Measurements from ENCODE around the gene CAP1.

DNA sequence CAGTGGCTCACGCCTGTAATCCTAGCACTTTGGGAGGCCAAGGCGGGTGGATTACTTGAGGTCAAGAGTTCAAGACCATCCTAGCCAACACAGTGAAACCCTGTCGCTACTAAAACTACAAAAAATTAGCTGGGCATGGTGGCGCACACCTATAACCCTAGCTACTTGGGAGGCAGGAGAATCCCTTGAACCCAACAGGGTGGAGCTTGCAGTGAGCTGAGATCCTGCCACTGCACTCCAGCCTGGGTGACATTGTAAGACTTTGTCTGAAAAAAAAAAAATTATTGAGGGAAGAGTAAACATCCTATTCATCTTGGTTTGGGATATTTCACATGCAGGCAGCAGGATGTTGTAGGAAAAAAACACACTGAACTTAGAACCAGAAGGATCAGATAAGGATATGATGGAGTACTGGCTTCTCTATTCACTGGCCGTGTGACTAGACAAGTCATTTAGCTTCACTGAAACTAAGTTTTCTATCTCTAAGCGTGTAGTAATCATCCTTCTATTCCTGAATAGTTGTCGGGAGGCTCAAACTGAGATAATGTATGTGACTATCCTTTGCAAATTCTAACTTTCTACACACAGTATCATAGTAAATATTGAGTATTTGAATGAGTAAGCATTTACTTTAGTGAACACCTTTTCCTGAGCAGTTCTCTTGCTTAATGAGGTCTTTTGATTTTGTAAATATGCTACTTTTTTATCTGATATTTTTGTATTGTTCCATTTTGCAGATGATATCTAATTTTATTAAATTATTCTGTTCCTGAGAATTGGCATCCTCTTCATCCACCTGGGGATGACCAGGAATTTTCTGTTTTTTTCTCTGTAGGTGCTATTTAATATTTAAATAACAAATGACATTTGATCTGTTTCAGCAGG is 18.2 kb downstream of the CAP1 start:
- TF ChIP-seq, protein P1, sequence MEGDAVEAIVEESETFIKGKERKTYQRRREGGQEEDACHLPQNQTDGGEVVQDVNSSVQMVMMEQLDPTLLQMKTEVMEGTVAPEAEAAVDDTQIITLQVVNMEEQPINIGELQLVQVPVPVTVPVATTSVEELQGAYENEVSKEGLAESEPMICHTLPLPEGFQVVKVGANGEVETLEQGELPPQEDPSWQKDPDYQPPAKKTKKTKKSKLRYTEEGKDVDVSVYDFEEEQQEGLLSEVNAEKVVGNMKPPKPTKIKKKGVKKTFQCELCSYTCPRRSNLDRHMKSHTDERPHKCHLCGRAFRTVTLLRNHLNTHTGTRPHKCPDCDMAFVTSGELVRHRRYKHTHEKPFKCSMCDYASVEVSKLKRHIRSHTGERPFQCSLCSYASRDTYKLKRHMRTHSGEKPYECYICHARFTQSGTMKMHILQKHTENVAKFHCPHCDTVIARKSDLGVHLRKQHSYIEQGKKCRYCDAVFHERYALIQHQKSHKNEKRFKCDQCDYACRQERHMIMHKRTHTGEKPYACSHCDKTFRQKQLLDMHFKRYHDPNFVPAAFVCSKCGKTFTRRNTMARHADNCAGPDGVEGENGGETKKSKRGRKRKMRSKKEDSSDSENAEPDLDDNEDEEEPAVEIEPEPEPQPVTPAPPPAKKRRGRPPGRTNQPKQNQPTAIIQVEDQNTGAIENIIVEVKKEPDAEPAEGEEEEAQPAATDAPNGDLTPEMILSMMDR (IDR thresholded peaks at IDR 0.05) = no peak
- TF ChIP-seq POLR2A (IDR thresholded peaks at IDR 0.05) = no peak
